ENCODE data around the gene NOG.

GRCh38 chr17:56597495-56597990 lies 4.0 kb downstream of the NOG start:
- TF ChIP-seq CTCF (IDR thresholded peaks at IDR 0.05; ENCODE audit: extremely low read depth in 1 of 2, insufficient read depth in 1 of 2, low read depth in 1 of 2, low read length in 2 of 2) (no peak), EZH2 (IDR thresholded peaks at IDR 0.05; ENCODE audit: borderline replicate concordance, low read depth, low read length, severe bottlenecking) (no peak)

All from endothelial cell of umbilical vein (primary cell).